T-helper 1 cell treated with Interleukin-12 subunit alpha and Interleukin-12 subunit beta and Interleukin-4 antibody, amounts not matched to agents 30 ng/mL and 1 ng/mL, for 36 hours (primary cell): ENCODE data around the gene HS3ST3A1. TPM values are rescaled to one million over a fixed set of nuclear protein-coding genes. Genes with fewer than 3 reads are reported as not detected.

Experiments used
- intact Hi-C: fragments of 100-400 bp; cut with micrococcal nuclease; formaldehyde crosslinking; loops from one replicate; pipeline ENCODE4 v1.15.1; 2024
- total RNA-seq: library from RNA; stranded (reverse); gene quantifications from 2 replicates; pipeline ENCODE4 v1.2.3, GENCODE V29; 2022

HS3ST3A1 gene
- total RNA-seq, 1 donor from 2014 or later = 11.8 TPM

DNA sequence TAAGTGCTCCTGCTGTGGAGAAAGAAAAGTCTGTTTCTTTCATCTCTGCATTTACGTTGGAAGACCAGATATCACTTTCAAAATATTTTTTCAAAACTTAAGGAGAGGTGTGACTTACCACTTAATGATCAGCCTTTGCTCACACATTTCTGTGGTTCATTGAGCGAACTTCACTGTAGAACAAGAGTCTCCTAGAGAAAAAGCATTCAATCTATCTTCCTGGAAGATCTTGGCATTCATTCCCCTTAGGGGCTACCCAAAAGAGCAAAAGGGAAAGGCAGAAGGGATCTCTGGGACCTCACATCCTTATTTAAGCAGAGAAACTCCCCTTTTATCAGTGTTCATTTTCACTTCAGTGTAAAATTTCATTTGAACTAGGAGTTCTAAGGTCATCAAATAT is 61.2 kb downstream of the HS3ST3A1 start:
- intact Hi-C loops = no loop called here

DNA sequence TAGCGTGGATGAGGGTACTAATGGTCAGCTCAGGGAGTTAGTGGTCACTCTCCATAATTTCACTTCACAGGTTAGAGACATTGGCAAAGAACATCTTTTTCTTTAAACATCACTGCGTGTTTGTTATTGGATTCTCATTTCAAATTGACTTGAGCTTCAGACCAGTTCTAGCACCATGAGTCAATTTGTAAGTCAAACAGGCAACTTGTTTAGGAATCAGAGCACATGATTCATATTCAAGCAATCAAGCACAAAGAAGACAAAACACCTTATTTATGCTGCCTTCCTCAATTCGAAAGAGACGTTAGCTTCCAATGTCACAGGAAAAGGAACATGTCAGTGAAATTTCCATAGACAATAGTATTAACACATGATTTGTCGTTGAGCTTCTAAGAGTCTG is 62.3 kb downstream of the HS3ST3A1 start:
- intact Hi-C loops = no loop called here

DNA sequence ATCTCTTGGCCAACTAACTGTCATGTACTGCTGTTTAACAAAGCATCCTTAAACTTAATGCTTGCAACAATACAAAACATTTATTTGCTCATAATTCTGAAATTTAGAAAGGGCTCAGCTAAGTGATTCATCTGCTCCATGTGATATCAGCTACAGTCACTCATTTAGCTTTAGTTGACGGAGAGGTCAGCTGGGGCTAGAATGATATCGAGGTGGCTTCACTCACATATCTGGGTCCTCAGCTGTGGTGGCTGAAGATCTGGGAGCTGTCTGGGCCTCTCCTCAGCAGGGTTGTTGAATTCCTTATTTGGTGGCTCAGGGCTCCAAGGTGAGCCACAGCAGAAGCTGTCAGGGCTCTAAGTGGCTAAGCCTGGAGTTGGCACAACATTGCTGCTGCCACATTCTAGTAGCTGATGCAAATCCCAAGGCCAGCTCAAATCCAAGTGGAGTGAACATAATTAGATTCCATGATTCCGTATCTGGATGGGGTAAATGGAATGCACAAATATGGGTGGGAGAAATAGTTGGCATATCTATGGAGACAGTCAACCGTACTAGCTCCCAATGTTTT is 62.8 kb downstream of the HS3ST3A1 start:
- intact Hi-C loops = no loop called here

DNA sequence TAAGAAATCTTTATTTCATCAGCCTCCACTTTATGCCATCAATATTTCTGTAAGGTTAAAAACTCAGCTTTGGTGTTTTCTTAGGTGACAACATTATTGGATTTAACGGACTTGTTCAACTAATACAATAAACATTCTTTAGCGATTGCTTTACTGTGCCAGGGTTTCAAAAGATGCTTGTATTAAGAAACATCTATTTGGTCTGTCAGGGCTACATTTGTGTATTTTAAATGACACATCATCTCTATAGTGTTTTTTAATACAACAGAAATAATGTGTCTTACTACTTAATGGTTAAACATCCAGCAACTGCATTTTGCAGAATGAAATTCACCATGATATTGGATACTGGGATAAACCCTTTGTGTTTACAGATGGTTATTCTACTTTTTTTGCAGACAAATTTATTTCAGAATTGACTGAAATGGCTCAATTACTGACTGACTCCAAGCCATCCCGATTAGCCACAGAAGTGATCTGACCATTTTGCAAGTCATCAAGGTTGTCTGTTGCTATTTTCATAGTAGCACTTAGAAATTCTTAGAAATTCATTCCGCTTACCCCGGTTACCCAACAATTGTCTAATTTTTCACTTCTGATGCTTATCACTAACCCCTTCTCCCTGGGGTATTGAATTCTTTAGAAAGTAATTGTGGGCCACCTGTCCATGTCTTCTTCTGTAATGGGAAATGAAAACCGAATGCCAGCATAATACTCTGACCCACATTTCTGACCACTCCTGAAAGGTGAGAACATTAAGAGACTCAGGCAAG is 63.7 kb downstream of the HS3ST3A1 start:
- intact Hi-C loops = no loop called here

DNA sequence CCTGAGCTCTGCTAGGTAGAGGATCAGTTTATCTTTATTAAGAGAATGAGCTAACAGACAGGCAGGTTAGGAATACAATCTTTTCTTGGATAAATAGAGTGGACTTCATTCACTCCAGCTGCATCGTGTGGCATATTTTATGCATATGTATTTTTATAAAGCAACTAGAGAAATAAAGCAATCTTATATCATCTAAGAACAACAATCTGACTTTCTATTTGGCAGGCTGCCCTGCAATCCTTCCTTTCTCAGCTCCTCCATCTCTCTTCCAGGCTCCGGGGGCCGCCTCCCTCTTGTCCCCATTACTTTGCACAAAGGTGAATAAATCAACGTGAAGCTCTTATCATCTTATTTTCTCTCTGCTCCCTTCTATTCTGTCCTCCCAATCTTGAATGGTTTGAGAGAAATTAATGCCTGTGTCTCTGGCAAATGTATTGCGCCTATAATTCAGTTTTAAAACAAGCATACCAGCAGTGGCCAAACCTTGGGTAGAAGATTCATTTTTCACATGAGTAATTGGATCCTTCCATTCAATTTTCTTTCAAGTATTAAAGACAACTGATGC is 64.5 kb downstream of the HS3ST3A1 start:
- intact Hi-C loops = no loop called here

DNA sequence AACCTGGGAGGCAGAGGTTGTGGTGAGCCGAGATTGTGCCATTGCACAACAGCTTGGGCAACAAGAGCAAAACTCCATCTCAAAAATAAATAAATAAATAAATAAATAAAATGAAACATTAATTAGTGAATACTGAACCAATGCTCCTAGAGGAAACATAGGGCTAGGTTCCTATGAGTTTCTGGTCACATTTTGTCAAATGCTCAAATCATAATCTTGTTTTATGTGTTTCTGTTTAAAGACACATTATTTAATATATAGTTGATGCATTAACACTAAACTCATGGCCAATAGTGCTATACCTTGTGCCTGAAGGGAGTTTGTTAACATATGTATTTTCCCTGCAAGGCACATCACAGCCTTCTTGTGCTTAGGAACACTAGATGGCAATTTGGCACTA is 66.8 kb downstream of the HS3ST3A1 start:
- intact Hi-C loops = no loop called here

DNA sequence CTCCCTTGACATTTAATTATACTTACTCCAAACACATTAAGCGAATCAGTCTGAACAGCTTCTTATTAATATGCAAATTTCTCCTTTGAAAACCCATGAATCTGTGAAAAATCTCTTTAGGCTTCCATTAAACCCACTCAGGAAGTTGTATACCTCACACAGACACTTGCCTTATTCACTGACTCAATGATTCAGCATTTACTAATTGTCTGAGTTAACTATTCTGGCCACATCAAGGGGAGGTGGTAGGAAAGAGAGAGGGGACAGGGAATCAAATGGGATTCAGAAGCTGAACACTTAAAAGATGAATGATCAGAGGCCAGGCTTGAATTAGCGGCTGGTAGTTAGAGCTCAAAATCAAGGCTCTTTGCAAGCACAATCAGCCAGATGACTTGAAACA is 70.0 kb downstream of the HS3ST3A1 start:
- intact Hi-C loops = no loop called here

DNA sequence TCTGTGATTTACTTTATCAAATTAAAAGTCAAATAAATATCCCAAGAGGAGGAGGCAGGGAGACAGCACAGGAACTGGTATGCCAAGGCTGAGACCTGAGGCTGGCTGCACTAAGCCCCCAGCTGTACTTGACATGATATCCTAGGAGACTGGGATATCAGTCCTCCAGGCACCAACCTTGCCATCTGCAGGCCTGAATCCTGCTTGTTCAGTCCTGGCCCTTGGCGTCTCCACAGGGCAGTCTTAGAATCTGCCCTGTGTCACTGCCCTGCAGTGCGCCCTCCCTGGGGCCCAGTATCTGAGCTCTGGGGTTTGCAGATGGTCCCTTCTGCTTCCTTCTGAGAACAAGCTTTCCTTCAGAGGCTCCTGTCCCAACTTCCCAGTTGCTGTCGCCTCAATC is 75.9 kb downstream of the HS3ST3A1 start:
- intact Hi-C loops = no loop called here

DNA sequence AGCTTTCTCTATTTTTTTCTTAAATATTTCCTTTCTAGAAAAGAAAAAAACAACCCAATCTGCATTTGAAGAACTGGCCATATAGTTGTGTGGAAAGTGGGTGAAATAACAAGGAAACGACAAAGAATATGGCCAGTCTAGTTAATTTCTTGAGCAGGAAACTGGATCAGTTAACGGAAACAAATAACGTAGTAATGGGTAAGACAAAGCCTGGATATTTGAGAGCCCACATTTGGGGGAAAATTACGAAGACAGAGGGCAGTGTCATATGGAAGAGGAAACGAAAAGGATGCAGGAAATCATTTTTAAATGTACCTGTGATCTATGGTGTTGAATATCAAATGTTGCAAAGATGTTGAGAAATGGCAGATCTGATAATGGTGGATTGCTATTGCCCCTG is 78.6 kb downstream of the HS3ST3A1 start:
- intact Hi-C loops = no loop called here

DNA sequence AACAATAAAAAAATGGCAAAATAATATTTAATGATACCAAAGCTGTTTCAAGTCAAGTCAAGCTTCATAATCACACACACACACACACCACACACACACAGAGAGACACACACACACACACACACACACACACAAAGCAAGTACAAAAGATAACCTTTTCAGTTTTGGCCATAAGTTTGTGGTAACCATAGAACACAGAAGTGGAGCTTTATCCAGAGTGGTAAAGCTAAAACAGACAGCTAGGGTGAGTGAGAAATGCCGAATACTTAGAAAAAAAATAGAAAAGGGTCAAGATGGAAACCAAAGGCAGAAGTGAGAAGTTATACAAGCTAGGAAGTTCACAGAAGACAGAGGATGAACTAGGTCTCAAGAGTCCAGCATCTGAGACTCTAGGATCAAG is 79.0 kb downstream of the HS3ST3A1 start:
- intact Hi-C loops = no loop called here

DNA sequence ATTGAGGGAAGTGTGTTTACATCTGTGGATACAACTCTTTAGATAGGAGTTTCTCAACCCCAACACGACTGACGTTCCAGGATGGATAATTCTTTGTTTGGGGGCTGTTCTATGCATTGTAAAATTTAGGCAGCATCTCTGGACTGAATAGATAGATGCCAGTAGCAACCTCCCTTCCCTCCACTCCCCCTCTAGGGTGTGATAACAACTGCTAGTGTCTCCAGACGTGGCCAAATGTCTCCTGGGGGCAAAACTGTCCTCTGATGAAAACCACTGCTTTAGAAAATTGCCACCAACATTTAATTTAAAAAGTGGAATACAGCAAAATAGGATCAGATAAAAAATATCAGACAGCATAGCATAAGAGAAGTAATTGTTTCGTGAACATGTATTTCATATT is 79.9 kb downstream of the HS3ST3A1 start:
- intact Hi-C loops = no loop called here

DNA sequence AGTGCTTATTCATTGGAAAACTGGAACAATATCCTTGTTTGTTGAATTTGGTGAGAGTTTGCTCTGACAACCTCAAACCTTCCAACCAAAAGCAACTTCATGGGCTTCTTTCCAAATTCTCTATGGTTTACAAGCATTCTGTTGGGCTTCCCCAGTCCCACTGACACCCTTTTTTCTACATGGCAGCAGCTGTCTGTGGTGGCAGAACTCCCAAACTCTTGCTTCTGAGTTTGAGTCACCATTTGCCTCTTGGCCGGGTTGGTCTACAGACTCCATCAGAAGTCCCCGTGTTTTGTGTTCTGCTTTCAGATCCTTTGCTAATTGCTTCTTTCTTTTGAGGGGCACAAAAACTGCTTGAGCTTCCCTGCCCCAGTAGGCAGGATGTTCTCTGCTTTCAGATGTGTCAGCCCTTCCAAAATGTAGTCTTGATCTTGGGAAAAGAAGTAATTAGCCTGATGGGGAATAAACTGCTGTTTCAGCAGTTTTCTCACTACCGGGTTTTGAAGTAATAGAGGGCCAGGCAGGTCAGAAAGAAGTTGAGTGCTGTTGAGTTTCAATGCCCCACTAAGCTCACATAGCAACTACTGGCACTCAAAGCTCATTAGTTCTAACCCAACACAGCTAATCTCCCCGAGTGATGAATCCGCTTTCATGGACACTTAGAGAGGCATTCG is 80.7 kb downstream of the HS3ST3A1 start:
- intact Hi-C loops = no loop called here

DNA sequence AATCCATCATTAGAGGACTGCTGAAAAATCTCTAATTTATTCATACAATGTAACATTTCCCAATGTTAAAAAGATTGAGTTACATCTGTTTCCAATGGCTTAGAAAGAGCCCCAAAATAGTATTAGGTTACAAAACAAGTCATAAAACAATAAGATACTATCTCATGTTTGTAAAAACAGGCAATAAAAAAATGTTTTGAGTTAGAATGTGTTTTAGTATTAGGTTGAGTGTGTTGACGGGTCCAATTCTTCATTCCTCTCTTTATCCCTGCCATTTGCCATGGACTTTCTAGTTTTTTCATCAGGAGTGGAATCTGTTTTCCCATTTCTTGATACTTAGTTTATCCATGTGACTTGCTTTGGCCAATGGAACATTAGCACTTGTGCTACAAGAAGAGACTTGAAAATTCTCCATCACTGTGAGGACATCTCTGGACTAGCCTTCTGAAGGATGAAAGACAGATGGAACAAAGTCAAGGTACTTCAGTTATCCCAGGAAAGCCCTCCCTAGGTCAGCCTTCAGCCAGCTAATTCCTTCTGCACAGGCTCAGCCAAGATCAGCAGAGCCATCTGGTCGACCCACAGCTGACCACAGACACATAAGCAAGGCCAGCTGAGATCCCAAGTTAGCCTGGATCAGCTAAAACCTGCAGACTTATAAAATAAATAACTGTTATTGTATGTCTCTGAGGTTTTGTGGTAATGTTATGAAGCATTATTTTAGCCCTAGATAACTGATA is 83.3 kb downstream of the HS3ST3A1 start:
- intact Hi-C loops = no loop called here

DNA sequence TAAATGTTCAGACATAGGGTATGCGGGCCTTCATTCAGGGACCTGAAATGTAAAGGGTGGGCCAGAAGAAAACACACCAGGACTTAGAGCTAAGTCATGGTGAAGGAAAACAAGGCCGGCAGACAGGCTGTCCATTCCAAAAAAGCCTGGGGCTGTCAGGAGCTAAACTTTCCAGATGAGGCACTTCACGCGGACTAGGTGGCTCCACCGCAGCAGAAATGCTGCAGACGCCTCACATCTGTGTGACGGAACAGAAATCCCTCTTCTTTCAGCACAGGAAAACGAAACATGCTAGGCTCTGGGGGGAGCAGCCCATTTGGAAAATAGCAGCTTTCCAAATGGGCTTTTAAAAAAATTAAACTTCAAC is 88.7 kb downstream of the HS3ST3A1 start:
- intact Hi-C loops = no loop called here

DNA sequence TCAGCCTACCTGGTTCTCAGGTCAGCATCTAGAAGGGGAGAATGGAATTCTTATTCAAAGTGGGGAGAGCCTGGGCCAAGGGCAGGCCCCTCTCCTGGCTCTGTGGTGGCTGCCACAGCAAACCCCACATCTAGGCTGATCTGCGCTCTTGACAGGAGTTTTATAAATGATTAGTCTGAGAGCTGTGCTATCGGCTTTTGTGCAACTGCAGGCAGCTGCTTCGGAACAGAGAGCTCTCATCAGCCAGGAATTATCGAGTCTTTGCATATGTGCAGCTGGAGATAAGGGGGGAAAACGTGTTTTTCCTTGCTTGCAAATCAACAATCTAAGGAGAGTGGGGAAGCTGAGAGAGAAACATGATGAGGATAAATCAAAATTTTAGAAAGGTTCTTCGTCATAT is 91.7 kb downstream of the HS3ST3A1 start:
- intact Hi-C loops = no loop called here

DNA sequence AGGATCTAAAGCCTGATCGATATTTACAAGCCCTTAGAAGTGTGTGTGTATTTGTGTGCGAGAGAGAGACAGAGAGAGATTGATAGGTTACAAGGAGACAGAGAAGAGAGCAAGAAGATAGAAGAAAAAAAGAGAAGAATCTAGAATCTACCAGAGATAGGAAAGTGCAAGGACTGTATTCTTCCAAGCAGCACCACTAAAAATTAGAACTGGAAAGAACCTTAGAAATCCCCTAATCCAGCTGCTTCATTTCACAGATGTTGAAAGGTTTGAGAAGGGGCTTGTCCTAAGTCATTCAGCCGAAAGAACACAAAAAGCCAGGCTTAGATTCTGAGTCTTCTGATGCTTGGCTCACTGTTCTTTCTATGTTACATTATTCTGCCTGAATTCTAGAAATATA is 92.2 kb downstream of the HS3ST3A1 start:
- intact Hi-C loops = loop anchor here (1.0 to 10.0 kb wide), 4 partner anchors 65 to 791 kb away; partner anchors contain the start of genes ELAC2 and HS3ST3B1

DNA sequence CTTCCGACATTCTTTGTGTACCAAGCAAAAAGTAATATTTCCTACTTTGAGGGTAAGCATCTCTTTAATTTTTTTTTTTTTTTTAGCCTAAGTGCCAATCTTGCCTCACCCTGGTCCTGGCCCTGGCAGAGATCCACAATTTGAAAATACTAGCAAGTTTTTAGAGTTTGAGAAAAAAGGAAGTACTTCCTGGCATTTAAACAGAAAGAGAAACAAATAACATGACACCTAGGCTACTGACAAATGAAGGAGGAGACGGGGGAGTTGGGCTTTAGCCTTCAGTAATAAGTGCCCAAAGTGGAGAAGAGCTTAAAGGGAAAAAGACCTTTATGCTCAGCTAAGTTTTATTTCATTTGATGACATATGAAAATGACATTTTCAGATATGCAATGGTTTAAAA is 92.8 kb downstream of the HS3ST3A1 start:
- intact Hi-C loops = loop anchor here (1.0 to 10.0 kb wide), 4 partner anchors 64 to 792 kb away; partner anchors contain the start of genes ELAC2 and HS3ST3B1

DNA sequence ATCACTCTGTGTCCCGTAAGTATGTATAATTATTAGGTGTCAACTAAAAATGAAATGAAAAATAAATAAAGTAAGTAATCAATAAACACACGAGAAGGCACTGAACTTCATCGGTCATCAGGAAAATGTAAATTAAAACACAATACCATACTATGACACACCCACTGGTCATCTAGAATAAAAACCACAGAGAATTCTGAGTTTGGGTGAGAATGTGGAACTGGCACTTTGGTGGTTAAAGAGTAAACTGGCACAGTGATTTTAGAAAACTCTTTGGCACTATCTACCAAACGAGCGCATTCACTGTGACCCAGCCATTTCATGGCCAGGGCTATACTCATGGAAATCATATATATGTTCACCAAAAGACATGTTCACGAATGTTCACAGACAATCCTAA is 98.2 kb downstream of the HS3ST3A1 start:
- intact Hi-C loops = loop anchor here (10.0 kb wide), 1 partner anchor 59 kb away; no protein-coding TSS in a partner anchor

DNA sequence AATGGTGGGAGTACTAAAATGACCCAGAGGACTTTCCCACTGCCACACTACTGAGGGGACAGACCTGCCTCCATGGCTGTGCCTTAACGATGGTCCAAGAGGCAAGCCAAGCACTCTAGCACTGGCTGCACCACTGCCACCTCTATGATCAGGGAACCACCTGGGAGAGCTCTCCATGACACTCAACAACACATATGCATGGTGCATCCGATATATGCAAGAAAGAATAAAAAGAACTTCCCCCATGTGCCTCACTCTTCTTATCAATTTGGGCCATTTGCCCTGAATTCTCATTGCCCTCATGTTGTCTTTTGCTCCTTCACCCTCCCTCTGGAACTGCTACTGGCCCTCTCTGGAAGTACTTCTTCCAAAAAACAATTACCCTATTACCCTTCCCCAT is 99.5 kb downstream of the HS3ST3A1 start:
- intact Hi-C loops = loop anchor here (10.0 kb wide), 1 partner anchor 57 kb away; no protein-coding TSS in a partner anchor

DNA sequence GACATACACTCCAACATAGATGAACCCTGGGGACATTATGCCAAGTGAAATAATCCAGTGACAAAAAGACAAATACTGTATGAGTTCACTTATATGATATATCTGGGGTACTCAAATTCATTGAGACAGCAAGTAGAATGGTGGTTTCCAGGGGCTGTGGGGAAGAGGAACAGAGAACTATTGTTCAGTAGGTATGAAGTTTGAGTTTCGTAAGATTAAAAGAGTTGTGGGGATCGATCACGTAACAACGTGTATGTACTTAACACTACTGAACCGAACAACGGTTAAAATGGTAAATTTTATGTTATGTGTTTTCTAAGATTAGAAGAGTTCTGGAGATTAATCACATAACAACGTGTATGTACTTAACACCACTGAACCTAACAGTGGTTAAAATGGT is 100.8 kb downstream of the HS3ST3A1 start:
- intact Hi-C loops = loop anchor here (10.0 kb wide), 1 partner anchor 56 kb away; no protein-coding TSS in a partner anchor

DNA sequence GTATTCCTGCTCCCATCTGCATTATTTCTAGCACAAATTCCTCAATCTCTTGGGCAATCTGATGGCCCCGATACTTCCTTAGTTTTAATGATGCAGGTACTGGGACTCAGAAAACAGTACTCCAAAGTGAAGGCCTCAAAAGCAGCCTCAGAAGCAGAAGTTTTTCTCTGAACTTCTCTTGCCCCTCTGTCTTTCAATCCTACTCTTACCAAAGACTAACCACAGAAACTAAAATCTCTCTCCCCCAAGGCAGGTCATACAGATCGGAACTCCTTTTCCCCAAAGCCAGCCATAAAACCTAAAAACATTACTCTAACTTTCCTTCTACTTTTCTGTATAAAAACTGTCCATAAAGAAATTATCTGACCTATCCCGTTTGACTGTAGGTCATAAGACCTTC is 103.5 kb downstream of the HS3ST3A1 start:
- intact Hi-C loops = loop anchor here (10.0 kb wide), 1 partner anchor 57 kb away; no protein-coding TSS in a partner anchor
